NB4 (cell line): Measurements from ENCODE around the gene COG5.

Experiments
- DNase-seq: peaks from one replicate; pipeline ENCODE4 v3.0.0; 2010; ENCODE audit warnings: low read depth
- H3K4me3 ChIP-seq: one replicate; pipeline ENCODE4 v1.5.1; 2011; ENCODE audit warnings: mild to moderate bottlenecking, low read depth, low read length, moderate library complexity
- CTCF ChIP-seq: IDR thresholded peaks from one replicate; pipeline ENCODE4 v1.5.1; 2012; ENCODE audit warnings: low read depth, low read length
- MAX ChIP-seq: IDR thresholded peaks from 2 replicates; pipeline ENCODE4 v1.6.1; 2011; ENCODE audit warnings: low read depth, low read length
- MYC ChIP-seq: IDR thresholded peaks from 2 replicates; pipeline ENCODE4 v1.6.1; 2011; ENCODE audit warnings: low read depth, low read length
- POLR2A ChIP-seq: IDR thresholded peaks from 2 replicates; pipeline ENCODE4 v1.6.1; 2011; ENCODE audit warnings: mild to moderate bottlenecking; ENCODE audit not compliant: insufficient read length; ENCODE audit errors: extremely low read depth

COG5 gene

GRCh38 chr7:107203607-107204006, 360.1 kb downstream of the COG5 start:
- no peak overlapping the region for H3K4me3 ChIP-seq
- DNase-seq = no peak
- TF ChIP-seq MYC (no peak), POLR2A (no peak), MAX (no peak)

GRCh38 chr7:107201795-107202450, 361.8 kb downstream of the COG5 start:
- no peak overlapping the region for H3K4me3 ChIP-seq
- TF ChIP-seq CTCF (peak; percentile 52), MAX (peak; percentile 42), POLR2A (no peak), MYC (peak; percentile 12; the same call in 1 of the 2 replicates)

GRCh38 chr7:107196834-107197610, 366.7 kb downstream of the COG5 start:
- TF ChIP-seq MAX = no peak
- TF ChIP-seq POLR2A = no peak
- TF ChIP-seq MYC = no peak
- no peak for TF ChIP-seq CTCF
- no peak for DNase-seq
- no peak overlapping the region for H3K4me3 ChIP-seq

More at GRCh38 chr7:107201795-107202450, 361.8 kb downstream of the COG5 start:
- DNase-seq = peak; percentile 49

- TF ChIP-seq MAX = no peak
- TF ChIP-seq MYC = no peak
- TF ChIP-seq CTCF = no peak
- no peak for TF ChIP-seq POLR2A
- DNase-seq = no peak
- no peak overlapping the region for H3K4me3 ChIP-seq
Observed at GRCh38 chr7:107194052-107194451, 369.7 kb downstream of the COG5 start.

GRCh38 chr7:107190090-107190489, 373.6 kb downstream of the COG5 start:
- no peak for DNase-seq
- TF ChIP-seq CTCF (no peak), MYC (no peak), MAX (no peak), POLR2A (no peak)
- H3K4me3 ChIP-seq = no peak overlapping the region

- DNase-seq = no peak
- no peak for TF ChIP-seq POLR2A
- TF ChIP-seq CTCF = no peak
- TF ChIP-seq MAX = no peak
- no peak for TF ChIP-seq MYC
- H3K4me3 ChIP-seq = no peak overlapping the region
Observed at GRCh38 chr7:107187774-107188173, 375.9 kb downstream of the COG5 start.
